SH-SY5Y (cell line): ENCODE results near the gene SMAD5.

Experiments used
- GATA2 ChIP-seq: IDR thresholded peaks from 2 replicates; pipeline ENCODE4 v1.6.1; 2011; ENCODE audit warnings: mild to moderate bottlenecking, low read depth, low read length
- GATA3 ChIP-seq: IDR thresholded peaks from 2 replicates; pipeline ENCODE4 v1.6.1; 2011; ENCODE audit warnings: low read depth, mild to moderate bottlenecking, low read length, moderate library complexity

SMAD5 gene

GRCh38 chr5:136193322-136193935, 60.8 kb downstream of the SMAD5 start:
- TF ChIP-seq GATA3 (no peak), GATA2 (no peak)

- TF ChIP-seq GATA2: no peak
- TF ChIP-seq GATA3: no peak
These were observed 61.9 kb downstream of the SMAD5 start for GRCh38 chr5:136194576-136194975.

GRCh38 chr5:136195971-136196820, 63.6 kb downstream of the SMAD5 start:
- TF ChIP-seq GATA2 (no peak), GATA3 (no peak)

- TF ChIP-seq GATA3: no peak
- no peak for TF ChIP-seq GATA2
These were observed 65.0 kb downstream of the SMAD5 start for GRCh38 chr5:136197462-136198142.

GRCh38 chr5:136198453-136198852, 65.8 kb downstream of the SMAD5 start:
- TF ChIP-seq GATA3: no peak
- no peak for TF ChIP-seq GATA2

GRCh38 chr5:136199408-136199807, 66.8 kb downstream of the SMAD5 start:
- no peak for TF ChIP-seq GATA2
- TF ChIP-seq GATA3: no peak

GRCh38 chr5:136200130-136200529, 67.5 kb downstream of the SMAD5 start:
- TF ChIP-seq GATA3: no peak
- no peak for TF ChIP-seq GATA2

GRCh38 chr5:136200761-136201160, 68.1 kb downstream of the SMAD5 start:
- TF ChIP-seq GATA3 (no peak), GATA2 (no peak)

GRCh38 chr5:136201870-136202269, 69.2 kb downstream of the SMAD5 start:
- no peak for TF ChIP-seq GATA2
- TF ChIP-seq GATA3: no peak

- TF ChIP-seq GATA2: no peak
- TF ChIP-seq GATA3: no peak
These were observed 70.0 kb downstream of the SMAD5 start for GRCh38 chr5:136202469-136203205.

- TF ChIP-seq GATA3 (no peak), GATA2 (no peak)
These were observed 70.8 kb downstream of the SMAD5 start for GRCh38 chr5:136203303-136203922.

GRCh38 chr5:136205061-136205702, 72.5 kb downstream of the SMAD5 start:
- TF ChIP-seq GATA2 (no peak), GATA3 (no peak)

- no peak for TF ChIP-seq GATA3
These were observed 73.3 kb downstream of the SMAD5 start for GRCh38 chr5:136205941-136206340.

- TF ChIP-seq GATA2 (no peak), GATA3 (no peak)
These were observed 73.7 kb downstream of the SMAD5 start for GRCh38 chr5:136206361-136206760.

GRCh38 chr5:136207631-136208030, 75.0 kb downstream of the SMAD5 start:
- TF ChIP-seq GATA2 (no peak), GATA3 (no peak)
